ENCODE results near the gene PIP4K2A.

PIP4K2A gene

DNA sequence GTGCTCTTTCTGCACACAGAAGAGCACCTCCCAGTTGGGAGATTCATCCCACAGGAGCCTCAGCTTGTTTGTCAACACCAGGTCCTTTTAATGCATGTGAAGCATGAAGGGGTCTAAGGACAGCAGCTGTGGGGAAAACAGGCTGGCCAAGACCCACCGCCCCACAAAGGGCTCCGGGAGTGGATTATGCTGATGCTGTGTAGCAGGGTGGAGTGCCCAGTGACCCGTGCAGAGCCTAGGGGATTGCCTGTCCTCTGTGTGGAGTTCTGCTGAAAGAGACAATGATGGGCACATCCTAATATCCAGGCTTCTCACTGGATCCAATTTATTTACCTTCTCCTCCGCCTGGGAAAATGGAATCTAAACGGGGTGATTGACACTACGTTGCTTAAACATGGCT, 74.0 kb downstream of the PIP4K2A start:
- DNase-seq (ENCODE audit: low read depth, low spot score), result no peak
- Histone ChIP-seq H3K9ac (ENCODE audit: insufficient read length) (no peak overlapping the region), H3K4me3 (no peak overlapping the region), H3K27ac (no peak overlapping the region), H3K36me3 (ENCODE audit: insufficient read depth, low read length) (no peaks in the 10 kb centered on the region), H3K9me3 (ENCODE audit: low read depth, low read length) (no peaks in the 10 kb centered on the region)
- TF ChIP-seq POLR2AphosphoS5 (IDR thresholded peaks at IDR 0.05; ENCODE audit: borderline replicate concordance, low read depth, low read length), result no peak
- no peak for TF ChIP-seq EZH2 (IDR thresholded peaks at IDR 0.05)
- TF ChIP-seq FOXP2 (optimal IDR thresholded peaks at IDR 0.05; ENCODE audit: control extremely low read depth, extremely low read length, insufficient read depth), result no peak

DNA sequence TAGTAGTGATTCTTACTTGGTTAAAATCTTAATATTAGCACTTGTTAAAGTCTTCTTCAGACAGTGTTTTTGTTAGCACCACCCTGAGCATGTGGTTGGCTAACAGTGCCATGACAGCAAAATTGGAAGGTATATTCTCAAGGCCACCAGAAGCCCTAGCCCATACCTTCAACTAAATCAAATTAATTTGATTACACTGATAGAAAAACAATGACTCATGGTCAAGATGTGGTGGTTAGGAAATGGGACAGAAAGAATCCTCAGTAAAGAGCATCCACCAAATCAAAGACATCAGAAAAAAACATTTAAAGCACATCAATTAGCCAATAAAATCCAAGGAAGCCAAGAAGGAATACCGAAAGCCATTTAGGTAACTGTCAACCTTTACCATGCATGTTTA, 75.5 kb downstream of the PIP4K2A start:
- Histone ChIP-seq H3K27ac (no peak overlapping the region), H3K4me3 (no peak overlapping the region), H3K9ac (ENCODE audit: insufficient read length) (no peak overlapping the region), H3K9me3 (ENCODE audit: low read depth, low read length) (no peaks in the 10 kb centered on the region), H3K36me3 (ENCODE audit: insufficient read depth, low read length) (no peaks in the 10 kb centered on the region)
- TF ChIP-seq EZH2 (IDR thresholded peaks at IDR 0.05), result no peak
- no peak for TF ChIP-seq POLR2AphosphoS5 (IDR thresholded peaks at IDR 0.05; ENCODE audit: borderline replicate concordance, low read depth, low read length)
- TF ChIP-seq FOXP2 (optimal IDR thresholded peaks at IDR 0.05; ENCODE audit: control extremely low read depth, extremely low read length, insufficient read depth), result no peak
- DNase-seq (ENCODE audit: low read depth, low spot score), result no peak

DNA sequence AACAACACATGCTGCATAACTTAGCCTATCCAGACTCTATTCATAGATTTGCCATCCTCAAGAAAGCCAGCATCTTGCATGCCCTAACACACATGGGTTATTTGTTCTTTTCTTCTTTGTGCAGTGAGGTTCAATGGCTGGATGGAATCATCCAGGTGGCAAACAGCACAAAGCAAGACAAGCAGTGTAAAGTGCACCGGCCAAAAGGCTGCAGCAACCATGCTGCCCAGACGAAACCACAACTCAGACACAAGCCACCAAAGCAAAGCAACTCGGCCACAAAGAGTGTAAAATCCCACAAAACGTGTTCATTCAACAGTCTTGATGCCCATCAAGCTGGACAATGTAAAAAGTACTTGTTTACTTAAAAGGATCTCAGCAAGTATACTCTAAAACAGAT, 76.9 kb downstream of the PIP4K2A start:
- Histone ChIP-seq H3K27ac (no peak overlapping the region), H3K9ac (ENCODE audit: insufficient read length) (no peak overlapping the region), H3K9me3 (ENCODE audit: low read depth, low read length) (no peaks in the 10 kb centered on the region), H3K36me3 (ENCODE audit: insufficient read depth, low read length) (no peaks in the 10 kb centered on the region), H3K4me3 (no peak overlapping the region)
- TF ChIP-seq FOXP2 (optimal IDR thresholded peaks at IDR 0.05; ENCODE audit: control extremely low read depth, extremely low read length, insufficient read depth) (no peak), POLR2AphosphoS5 (IDR thresholded peaks at IDR 0.05; ENCODE audit: borderline replicate concordance, low read depth, low read length) (no peak), EZH2 (IDR thresholded peaks at IDR 0.05) (no peak)
- no peak for DNase-seq (ENCODE audit: low read depth, low spot score)

DNA sequence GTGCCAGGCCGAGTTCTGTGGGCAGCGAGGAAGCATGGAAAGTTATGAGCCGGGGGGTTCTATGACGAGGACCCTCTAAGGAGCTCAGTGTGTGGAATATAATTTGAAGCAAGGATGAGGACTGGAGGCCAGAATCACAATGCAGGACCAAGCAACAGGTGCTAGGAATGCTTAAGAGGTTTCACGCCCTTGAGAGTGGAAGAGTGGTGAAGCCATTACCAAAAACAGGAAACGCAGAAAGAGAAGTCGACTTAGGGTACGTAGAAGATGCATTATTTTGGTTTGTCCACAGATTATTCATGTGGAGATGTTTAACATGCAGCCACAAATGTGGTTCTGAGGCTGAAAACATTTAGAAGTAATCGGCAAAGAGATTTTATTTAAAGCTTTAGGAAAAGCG, 78.7 kb downstream of the PIP4K2A start:
- TF ChIP-seq EZH2 (IDR thresholded peaks at IDR 0.05) (no peak), POLR2AphosphoS5 (IDR thresholded peaks at IDR 0.05; ENCODE audit: borderline replicate concordance, low read depth, low read length) (no peak), FOXP2 (optimal IDR thresholded peaks at IDR 0.05; ENCODE audit: control extremely low read depth, extremely low read length, insufficient read depth) (no peak)
- Histone ChIP-seq H3K4me3 (no peak overlapping the region), H3K9ac (ENCODE audit: insufficient read length) (no peak overlapping the region), H3K27ac (no peak overlapping the region), H3K9me3 (ENCODE audit: low read depth, low read length) (no peaks in the 10 kb centered on the region), H3K36me3 (ENCODE audit: insufficient read depth, low read length) (no peaks in the 10 kb centered on the region)
- no peak for DNase-seq (ENCODE audit: low read depth, low spot score)

DNA sequence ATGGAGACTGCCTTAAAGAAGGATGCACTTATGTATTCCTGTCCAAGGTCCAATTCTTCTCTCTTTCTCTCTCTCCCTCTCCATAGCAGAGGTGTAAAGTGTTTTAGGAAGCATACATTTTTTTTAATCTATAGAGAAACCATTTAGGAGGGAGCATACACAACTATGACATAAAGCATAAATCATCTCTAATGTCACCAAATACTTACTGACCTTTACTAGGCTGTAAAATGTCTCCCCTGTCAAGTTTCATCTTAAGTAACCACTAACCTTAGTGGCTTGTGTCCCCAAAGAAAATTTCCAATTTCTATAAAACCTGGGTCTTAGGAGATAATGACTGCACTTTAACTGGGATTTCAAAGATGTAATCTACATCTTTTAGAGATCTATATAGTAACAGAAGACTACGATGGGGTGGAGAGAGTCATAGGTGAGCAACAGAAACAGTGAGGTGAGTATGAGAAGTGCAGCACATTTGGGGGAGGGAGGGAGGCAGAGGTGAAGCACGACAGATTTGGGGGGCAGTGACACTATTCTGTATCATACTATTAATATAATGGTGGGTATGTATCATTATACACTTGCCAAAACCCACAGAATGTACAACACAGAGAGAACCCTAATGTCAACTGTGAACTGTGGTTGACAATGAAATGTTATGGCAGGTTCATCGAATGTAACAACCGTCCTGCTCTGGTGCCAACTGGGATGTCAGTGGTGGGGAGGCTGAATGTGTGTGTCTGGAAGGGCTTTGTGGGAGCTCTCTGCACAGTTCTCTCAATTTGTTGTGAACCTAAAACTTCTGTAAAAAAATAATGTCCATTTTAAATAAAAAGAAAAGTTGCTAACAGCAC, 79.5 kb downstream of the PIP4K2A start:
- TF ChIP-seq FOXP2 (optimal IDR thresholded peaks at IDR 0.05; ENCODE audit: control extremely low read depth, extremely low read length, insufficient read depth), result no peak
- TF ChIP-seq POLR2AphosphoS5 (IDR thresholded peaks at IDR 0.05; ENCODE audit: borderline replicate concordance, low read depth, low read length), result no peak
- TF ChIP-seq EZH2 (IDR thresholded peaks at IDR 0.05), result no peak
- H3K9ac ChIP-seq (ENCODE audit: insufficient read length), result no peak overlapping the region

DNA sequence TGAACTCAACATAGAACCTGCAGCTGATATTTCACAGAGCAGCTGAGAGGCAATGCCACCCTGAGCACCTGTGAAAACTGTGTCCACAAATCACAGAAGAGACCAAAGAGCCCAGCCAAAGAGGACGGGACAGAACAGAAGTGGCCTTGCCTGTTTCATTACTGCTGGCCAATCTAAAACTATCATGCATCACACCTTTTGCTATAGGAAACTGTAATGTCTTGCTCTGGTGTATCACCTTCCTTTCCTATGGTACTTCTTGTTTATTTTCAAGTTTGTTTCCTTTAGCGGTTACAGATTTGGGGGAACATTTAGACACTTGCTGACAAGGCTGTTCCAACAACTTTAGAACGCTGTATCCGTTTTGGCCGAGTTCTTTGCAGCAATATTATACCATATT, 80.3 kb downstream of the PIP4K2A start:
- no peak overlapping the region for H3K4me3 ChIP-seq
- no peak overlapping the region for H3K9ac ChIP-seq (ENCODE audit: insufficient read length)
- DNase-seq (ENCODE audit: low read depth, low spot score), result no peak
- TF ChIP-seq EZH2 (IDR thresholded peaks at IDR 0.05), result no peak
- no peak for TF ChIP-seq POLR2AphosphoS5 (IDR thresholded peaks at IDR 0.05; ENCODE audit: borderline replicate concordance, low read depth, low read length)
- no peak for TF ChIP-seq FOXP2 (optimal IDR thresholded peaks at IDR 0.05; ENCODE audit: control extremely low read depth, extremely low read length, insufficient read depth)
- H3K27ac ChIP-seq, result no peak overlapping the region
- no peaks in the 10 kb centered on the region for H3K9me3 ChIP-seq (ENCODE audit: low read depth, low read length)
- no peaks in the 10 kb centered on the region for H3K36me3 ChIP-seq (ENCODE audit: insufficient read depth, low read length)

More for the DNA sequence above, 79.5 kb downstream of the PIP4K2A start:
- Histone ChIP-seq H3K4me3 (no peak overlapping the region), H3K27ac (no peak overlapping the region), H3K9me3 (ENCODE audit: low read depth, low read length) (no peaks in the 10 kb centered on the region), H3K36me3 (ENCODE audit: insufficient read depth, low read length) (no peaks in the 10 kb centered on the region)
- DNase-seq (ENCODE audit: low read depth, low spot score), result no peak

DNA sequence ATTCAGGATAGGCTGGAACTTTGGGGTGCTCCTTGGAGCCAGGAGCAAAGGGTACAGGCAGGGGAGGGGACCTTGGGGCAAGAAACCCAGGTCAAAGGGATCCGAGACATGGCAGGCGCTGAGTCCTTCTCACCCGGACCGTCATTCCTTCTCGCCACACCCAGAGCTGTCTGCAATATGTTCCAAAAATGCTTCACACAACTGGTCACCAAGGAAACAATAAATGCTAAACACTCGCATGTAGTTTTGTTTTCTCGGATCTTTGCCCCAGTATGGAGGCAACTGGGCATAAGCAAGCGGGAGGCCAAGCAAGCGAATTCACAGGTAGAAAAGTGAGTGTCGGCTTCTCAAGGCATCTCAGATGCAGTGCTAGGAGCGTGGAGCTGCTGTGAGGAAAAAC, 80.8 kb downstream of the PIP4K2A start:
- H3K9me3 ChIP-seq (ENCODE audit: low read depth, low read length), result no peaks in the 10 kb centered on the region
- H3K4me3 ChIP-seq, result no peak overlapping the region
- H3K27ac ChIP-seq, result no peak overlapping the region
- H3K36me3 ChIP-seq (ENCODE audit: insufficient read depth, low read length), result no peaks in the 10 kb centered on the region
- TF ChIP-seq FOXP2 (optimal IDR thresholded peaks at IDR 0.05; ENCODE audit: control extremely low read depth, extremely low read length, insufficient read depth), result no peak
- TF ChIP-seq POLR2AphosphoS5 (IDR thresholded peaks at IDR 0.05; ENCODE audit: borderline replicate concordance, low read depth, low read length), result no peak
- TF ChIP-seq EZH2 (IDR thresholded peaks at IDR 0.05), result no peak
- no peak overlapping the region for H3K9ac ChIP-seq (ENCODE audit: insufficient read length)
- no peak for DNase-seq (ENCODE audit: low read depth, low spot score)

DNA sequence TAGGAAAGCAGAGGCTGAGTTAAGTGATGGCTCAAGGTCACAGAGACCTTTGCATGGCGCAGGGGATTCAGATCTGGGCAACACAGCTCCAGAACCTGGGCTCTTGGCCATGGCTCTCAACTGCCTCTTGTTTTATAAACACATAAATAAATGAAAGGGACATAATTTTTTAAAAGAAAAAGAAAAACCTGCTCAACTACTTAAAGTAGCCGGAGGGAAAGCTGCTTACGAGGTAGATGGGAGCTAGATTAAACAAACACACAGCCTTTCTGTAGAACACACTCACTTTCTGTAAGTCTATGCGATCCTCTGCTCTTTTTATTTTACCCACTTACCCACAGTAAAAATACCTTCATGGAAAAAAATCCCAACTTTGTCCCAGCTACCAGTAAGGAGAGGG, 81.3 kb downstream of the PIP4K2A start:
- H3K4me3 ChIP-seq, result no peak overlapping the region
- no peaks in the 10 kb centered on the region for H3K36me3 ChIP-seq (ENCODE audit: insufficient read depth, low read length)
- no peak for DNase-seq (ENCODE audit: low read depth, low spot score)
- no peaks in the 10 kb centered on the region for H3K9me3 ChIP-seq (ENCODE audit: low read depth, low read length)
- no peak for TF ChIP-seq POLR2AphosphoS5 (IDR thresholded peaks at IDR 0.05; ENCODE audit: borderline replicate concordance, low read depth, low read length)
- no peak for TF ChIP-seq EZH2 (IDR thresholded peaks at IDR 0.05)
- TF ChIP-seq FOXP2 (optimal IDR thresholded peaks at IDR 0.05; ENCODE audit: control extremely low read depth, extremely low read length, insufficient read depth), result no peak
- H3K9ac ChIP-seq (ENCODE audit: insufficient read length), result no peak overlapping the region
- no peak overlapping the region for H3K27ac ChIP-seq

Measured in SK-N-MC (cell line).